IgD-negative memory B cell (primary cell): ENCODE measurements around the gene ADAMTS14. TPM values are rescaled to one million over a fixed set of nuclear protein-coding genes. Genes with fewer than 3 reads are reported as not detected.

Experiments used
- H3K27ac Mint-ChIP-seq, 3 donors: one replicate each; pipeline ENCODE4 v1.8.0; 2020 to 2022; ENCODE audit warnings: mild to moderate bottlenecking in 3 of 3, mixed read lengths in 3 of 3, moderate library complexity in 1 of 3
- H3K27me3 Mint-ChIP-seq: one replicate; pipeline ENCODE4 v1.8.0; 2021; ENCODE audit warnings: mixed read lengths
- H3K36me3 Mint-ChIP-seq: one replicate; pipeline ENCODE4 v1.8.0; 2020; ENCODE audit warnings: mild to moderate bottlenecking, mixed read lengths
- H3K4me1 Mint-ChIP-seq, 3 donors: one replicate each; pipeline ENCODE4 v1.8.0; 2020 to 2022; ENCODE audit warnings: mixed read lengths in 3 of 3, mild to moderate bottlenecking in 1 of 3
- H3K4me3 Mint-ChIP-seq, 4 donors: one replicate each; pipeline ENCODE4 v1.8.0; 2020 to 2022; ENCODE audit warnings: mild to moderate bottlenecking in 4 of 4, mixed read lengths in 4 of 4, moderate library complexity in 3 of 4
- H3K9me3 Mint-ChIP-seq, 3 donors: one replicate each; pipeline ENCODE4 v1.8.0; 2020 to 2021; ENCODE audit warnings: mixed read lengths in 3 of 3, mild to moderate bottlenecking in 1 of 3
- polyA plus RNA-seq: library from polyadenylated mRNA; unstranded; fragments of 300-500 nt; fragmentation: Illumina TruSeq; gene quantifications from one replicate; pipeline ENCODE4 v1.2.3, GENCODE V29; 2021

ADAMTS14 gene
- polyA plus RNA-seq, 1 donor from 2014 or later, result not detected

DNA sequence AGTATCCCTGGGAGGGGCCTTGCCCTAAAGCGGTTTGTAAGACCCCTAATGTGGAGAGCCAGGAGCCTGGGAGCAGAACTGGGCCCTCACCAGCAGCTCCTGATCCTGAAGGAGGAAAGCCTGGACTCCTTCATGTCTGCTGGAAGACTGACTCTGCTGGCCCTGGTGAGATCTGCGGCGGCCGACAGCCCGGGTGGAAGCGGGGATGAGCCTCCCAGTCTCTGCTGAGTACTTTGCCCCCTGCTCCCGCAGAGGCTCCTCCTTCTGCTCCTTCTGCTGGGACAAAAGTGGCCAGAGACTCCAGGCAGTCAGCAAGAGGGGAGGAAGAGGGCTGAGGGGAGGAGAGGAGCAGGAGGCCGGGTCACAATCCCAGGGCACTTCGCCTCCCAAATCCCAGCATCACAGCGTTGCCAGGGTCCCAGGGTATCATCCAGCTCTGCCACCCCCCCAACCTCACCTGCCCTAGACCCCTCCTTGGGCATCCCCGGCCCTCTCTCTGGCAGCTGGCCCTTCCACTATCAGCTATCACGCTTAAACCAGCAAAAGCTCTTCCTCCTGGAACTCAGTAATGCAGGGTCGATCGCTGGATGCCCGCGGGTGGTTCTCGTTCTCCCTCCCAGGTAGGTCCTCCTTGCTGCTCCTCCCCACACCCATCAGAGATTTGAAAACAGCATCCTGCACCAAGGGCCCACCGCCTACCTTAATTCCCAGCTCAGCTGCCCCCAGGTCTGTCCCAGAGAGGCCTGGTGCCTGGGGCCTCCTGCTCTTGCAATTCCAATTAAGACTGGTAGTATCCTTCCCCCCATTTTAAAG lies 105.0 kb downstream of the ADAMTS14 start:
- H3K4me1 Mint-ChIP-seq, result no peaks in the 10 kb centered on the region

DNA sequence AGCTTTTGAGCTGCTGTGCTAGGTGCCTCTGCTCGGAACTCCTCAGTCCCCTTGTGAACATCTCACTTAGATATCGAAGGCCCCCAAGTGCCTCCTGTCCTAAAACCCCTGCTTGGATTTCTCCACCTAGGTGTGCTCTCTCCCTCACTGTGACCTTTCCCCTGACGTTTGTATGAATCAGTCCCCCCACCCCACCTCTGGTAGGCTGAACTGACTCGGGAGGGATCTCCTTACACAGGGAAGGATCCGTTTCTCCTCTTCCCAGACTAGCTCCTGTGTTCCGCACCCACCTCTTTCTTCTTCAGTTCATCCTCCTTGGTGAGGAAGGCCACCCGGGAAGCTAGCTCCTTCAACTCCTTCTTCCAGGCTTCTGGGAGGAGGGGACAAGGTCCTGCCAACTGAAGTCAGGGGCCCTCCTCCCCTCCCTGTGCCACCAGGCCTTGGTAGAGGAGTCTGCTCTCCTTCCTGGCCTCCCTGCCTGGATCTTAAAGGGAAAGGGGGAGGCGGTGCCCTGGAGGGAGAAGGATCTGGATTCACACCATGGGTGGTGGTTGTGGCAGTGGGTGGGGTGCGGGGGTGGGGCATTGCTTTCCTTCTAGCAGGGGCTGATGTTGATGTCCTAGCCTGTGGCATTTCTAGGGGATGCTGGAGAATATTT lies 106.1 kb downstream of the ADAMTS14 start:
- H3K27ac Mint-ChIP-seq, result peak overlapping the region in 1 of 3 donors; percentile 58
- no peak overlapping the region for H3K4me3 Mint-ChIP-seq
- H3K9me3 Mint-ChIP-seq, result no peaks in the 10 kb centered on the region
- peaks cover 3% of the 10 kb centered on the region for H3K27me3 Mint-ChIP-seq
- H3K4me1 Mint-ChIP-seq, result no peaks in the 10 kb centered on the region
- H3K36me3 Mint-ChIP-seq, result no peaks in the 10 kb centered on the region

More for the DNA sequence above, 105.0 kb downstream of the ADAMTS14 start:
- no peaks in the 10 kb centered on the region for H3K36me3 Mint-ChIP-seq
- H3K9me3 Mint-ChIP-seq, result no peaks in the 10 kb centered on the region
- H3K4me3 Mint-ChIP-seq, result no peak overlapping the region
- peak overlapping the region in 1 of 3 donors; percentile 35 for H3K27ac Mint-ChIP-seq
- no peaks in the 10 kb centered on the region for H3K27me3 Mint-ChIP-seq

DNA sequence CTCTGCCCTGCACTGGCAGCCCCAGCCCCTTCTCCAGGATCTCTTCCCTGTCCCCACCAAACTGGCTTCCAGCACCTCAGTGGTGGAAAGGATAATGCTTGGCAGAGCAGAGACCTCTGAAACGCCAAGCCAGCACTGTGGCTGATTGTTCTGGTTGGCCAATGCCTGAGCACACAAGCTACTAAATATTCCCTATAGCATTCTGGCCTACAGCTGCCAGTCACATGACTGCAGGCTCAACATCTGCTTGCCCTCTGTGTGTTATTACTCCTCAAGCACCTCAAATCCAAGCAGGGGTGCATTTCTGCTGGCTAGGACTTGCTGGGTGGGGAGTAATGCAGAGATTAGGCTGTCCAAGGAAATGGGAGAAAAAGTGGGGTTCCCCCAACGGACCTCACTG lies 106.8 kb downstream of the ADAMTS14 start:
- Mint-ChIP-seq H3K27ac (no peak overlapping the region), H3K9me3 (no peaks in the 10 kb centered on the region), H3K27me3 (peaks cover 5% of the 10 kb centered on the region), H3K4me1 (no peaks in the 10 kb centered on the region), H3K4me3 (no peak overlapping the region), H3K36me3 (no peaks in the 10 kb centered on the region)

DNA sequence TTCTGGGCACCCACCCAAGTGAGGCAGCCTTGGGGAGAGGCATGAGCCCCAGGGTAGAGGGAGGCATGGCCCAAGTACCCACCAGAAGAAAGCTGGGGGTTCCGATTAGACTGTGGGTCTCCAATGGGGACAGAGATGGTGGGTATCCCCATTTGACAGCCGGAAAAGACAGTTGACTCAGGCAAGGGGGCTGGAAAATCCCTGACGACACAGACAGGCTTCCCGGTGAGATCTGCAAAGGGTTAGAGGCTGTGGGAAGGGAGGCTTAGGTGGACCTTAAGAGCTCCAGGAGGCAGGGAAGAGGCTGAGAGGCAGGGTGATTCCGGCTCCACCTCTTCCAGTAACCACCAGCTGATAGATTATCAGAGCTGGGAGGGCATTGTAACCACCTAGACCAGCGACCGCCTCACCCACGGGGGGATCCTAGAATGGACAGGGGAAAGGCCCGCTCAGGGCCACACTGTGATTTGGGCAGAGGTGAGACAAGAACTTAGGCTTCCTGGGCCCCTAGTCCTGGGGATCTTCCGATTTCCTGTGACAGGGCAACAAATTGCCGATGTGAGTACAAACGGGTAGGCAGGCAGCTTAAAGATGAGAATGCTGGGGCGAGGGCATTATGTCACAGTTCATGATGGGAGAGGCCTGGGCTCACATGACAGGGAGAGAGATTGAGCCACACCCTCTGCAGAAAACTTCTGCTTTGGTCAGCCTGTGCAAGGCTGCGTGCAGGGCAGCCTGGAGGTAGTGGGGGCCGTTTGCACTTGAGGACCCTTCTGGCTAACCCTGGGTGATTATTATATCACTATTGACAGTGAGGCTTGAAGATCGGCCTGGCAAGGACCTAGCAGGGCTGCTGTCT lies 107.4 kb downstream of the ADAMTS14 start:
- Mint-ChIP-seq H3K4me1 (no peaks in the 10 kb centered on the region), H3K4me3 (no peak overlapping the region), H3K27ac (no peak overlapping the region), H3K27me3 (peaks cover 6% of the 10 kb centered on the region), H3K9me3 (no peaks in the 10 kb centered on the region), H3K36me3 (no peaks in the 10 kb centered on the region)

DNA sequence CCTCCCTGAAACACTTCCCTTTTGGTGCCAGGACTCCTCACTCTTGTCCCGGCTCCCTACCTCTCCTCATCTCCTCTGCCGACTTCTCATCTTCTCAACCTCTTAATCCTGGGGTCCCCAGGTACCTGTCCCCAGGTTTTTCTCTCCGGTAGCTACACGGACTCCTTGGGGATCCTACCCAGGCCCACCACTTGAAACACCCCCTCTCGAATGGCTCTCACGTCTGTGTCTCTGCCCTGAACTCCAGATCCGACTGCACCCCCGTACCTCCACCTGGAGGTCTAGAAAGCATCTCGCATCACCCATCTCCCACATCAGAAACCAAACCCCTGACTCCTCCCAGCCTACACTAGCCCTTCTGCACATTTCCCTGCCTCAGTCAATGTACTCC lies 108.1 kb downstream of the ADAMTS14 start:
- no peak overlapping the region for H3K4me3 Mint-ChIP-seq
- H3K9me3 Mint-ChIP-seq, result no peaks in the 10 kb centered on the region
- H3K36me3 Mint-ChIP-seq, result no peaks in the 10 kb centered on the region
- H3K4me1 Mint-ChIP-seq, result no peaks in the 10 kb centered on the region
- no peak overlapping the region for H3K27ac Mint-ChIP-seq
- H3K27me3 Mint-ChIP-seq, result peaks cover 8% of the 10 kb centered on the region

DNA sequence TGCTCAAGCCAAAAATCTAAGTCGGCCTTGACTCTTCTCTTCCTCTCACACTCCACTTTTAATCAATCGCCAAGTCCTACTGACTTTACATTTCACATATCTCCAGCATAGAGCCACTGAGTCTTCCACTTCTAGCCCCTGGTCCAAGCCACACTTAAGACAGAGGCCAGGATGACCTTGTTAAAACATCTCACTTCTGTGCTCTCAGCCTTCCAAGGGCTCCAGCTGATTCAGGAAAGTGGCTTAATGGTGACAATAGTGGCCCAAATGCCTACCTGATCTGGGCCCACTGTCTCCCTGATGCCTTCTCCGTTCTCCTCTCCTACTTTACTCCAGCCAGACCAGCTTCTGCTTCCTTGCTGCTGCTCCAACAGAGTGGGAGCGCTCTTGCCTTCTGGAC lies 108.5 kb downstream of the ADAMTS14 start:
- H3K4me3 Mint-ChIP-seq, result no peak overlapping the region

DNA sequence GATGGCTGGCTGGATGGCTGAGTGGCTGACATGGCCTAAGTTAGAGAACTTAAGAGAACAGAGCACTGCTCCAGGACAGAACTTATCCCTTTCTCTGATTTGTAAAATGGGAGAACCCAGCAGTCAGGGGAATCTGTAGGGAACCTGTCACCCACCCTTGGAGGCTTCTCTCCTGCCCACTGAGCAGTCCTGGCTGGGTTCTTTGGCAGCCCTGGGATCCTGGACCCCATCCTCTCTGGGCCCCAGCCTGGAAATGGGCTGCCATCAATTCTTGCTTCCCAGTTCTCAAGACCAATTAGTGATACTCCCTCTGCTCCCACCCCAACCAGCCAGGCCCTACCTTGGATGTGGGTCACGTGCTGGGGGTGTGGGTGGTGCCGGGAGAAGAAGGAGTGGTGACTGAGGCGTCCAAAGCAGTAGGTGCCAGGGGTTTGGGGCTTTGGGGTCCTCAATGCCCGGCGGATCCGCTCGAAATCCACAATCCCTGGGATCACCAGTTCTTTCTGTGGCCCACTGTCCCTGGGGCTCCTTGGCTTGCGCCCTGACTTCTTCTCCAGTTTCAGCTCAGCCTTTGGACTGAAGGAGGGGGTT lies 109.2 kb downstream of the ADAMTS14 start:
- peaks cover 8% of the 10 kb centered on the region for H3K27me3 Mint-ChIP-seq
- no peaks in the 10 kb centered on the region for H3K9me3 Mint-ChIP-seq
- no peaks in the 10 kb centered on the region for H3K4me1 Mint-ChIP-seq
- H3K36me3 Mint-ChIP-seq, result no peaks in the 10 kb centered on the region
- H3K27ac Mint-ChIP-seq, result peak overlapping the region in 1 of 3 donors; percentile 6
- no peak overlapping the region for H3K4me3 Mint-ChIP-seq

More for the DNA sequence above, 108.5 kb downstream of the ADAMTS14 start:
- no peaks in the 10 kb centered on the region for H3K36me3 Mint-ChIP-seq
- H3K9me3 Mint-ChIP-seq, result no peaks in the 10 kb centered on the region
- no peaks in the 10 kb centered on the region for H3K4me1 Mint-ChIP-seq
- H3K27me3 Mint-ChIP-seq, result peaks cover 8% of the 10 kb centered on the region
- peak overlapping the region in 1 of 3 donors; percentile 6 for H3K27ac Mint-ChIP-seq

DNA sequence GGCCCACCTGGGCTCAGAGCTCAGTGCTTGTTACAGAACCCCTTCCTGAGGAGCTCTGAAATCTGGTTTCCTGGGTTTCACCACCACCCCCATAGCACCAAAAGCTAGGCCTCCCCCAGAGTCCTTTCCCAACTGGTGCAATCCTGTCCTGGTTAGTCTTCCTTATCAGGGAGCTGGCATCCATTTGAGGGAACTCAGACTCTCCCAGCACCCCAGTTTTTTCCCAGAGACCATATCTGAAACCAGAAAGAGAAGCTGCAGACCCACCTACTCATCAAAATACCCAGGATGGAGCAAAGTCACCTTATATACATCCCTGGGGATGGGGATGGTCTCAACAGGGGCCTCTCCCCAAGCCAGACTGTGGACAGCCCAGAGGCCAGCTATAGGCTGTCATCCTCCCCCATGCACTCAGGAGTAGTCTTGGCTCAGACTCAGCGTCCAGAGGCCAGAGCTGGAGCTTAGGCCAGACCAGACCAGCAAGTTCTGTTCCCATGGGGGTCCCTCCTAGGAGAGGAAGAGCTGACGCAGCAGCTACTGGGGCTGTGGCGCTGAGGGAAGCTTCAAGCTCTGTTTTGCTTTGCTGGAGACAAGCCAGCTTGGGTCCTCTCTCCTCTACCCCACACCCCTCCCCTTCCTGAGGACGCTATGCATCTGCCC lies 109.9 kb downstream of the ADAMTS14 start:
- H3K27me3 Mint-ChIP-seq, result peaks cover 8% of the 10 kb centered on the region
- no peaks in the 10 kb centered on the region for H3K36me3 Mint-ChIP-seq
- no peak overlapping the region for H3K4me3 Mint-ChIP-seq
- no peaks in the 10 kb centered on the region for H3K4me1 Mint-ChIP-seq
- H3K27ac Mint-ChIP-seq, result peak overlapping the region in 1 of 3 donors; percentile 1
- no peaks in the 10 kb centered on the region for H3K9me3 Mint-ChIP-seq

DNA sequence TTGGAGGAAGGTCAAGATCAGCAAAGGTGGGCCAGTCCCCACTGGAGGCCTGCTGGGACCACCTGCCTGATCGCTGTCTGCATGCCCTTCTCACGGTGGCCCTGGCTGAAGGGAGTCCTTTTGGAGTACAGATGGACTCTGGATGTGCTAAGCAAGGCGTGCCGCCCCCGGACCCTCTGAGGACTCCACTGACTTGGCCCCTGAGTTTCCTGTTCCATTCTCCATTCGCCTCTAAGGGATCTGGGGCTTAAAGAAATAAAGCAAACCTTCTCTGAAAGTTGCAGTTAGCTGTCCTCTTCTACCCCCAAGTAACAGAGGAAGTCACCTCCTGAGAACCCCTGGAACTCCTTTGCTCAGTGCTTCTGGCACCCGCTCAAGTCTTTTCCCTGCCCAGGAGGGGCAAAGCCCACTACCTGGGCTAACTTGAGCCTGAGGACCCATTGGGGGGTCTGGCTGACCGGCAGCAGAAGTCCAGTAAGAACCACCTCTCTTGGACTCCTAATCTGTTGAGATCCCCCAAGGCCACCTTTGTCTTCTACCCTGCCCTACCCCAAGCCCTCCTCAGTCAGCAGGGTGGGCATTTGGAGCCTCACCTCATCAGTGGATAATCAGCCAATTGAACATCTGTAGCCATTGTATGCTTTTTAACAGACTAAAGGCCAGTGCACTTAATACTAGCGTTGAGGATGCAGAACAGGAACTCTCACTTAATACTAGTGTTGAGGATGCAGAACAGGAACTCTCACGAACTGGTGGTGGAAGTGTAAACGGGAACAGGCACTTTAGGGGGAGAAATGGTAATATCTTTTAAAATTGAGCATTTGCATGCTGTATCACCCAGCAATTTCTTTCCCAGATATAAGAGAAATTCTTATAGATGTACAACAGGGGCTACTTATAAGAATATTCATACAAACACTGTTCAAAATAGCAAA lies 110.7 kb downstream of the ADAMTS14 start:
- H3K9me3 Mint-ChIP-seq, result no peaks in the 10 kb centered on the region
- H3K27me3 Mint-ChIP-seq, result peaks cover 8% of the 10 kb centered on the region
- H3K4me3 Mint-ChIP-seq, result no peak overlapping the region
- H3K27ac Mint-ChIP-seq, result peak overlapping the region in 1 of 3 donors; percentile 1
- H3K4me1 Mint-ChIP-seq, result no peaks in the 10 kb centered on the region
- H3K36me3 Mint-ChIP-seq, result no peaks in the 10 kb centered on the region

DNA sequence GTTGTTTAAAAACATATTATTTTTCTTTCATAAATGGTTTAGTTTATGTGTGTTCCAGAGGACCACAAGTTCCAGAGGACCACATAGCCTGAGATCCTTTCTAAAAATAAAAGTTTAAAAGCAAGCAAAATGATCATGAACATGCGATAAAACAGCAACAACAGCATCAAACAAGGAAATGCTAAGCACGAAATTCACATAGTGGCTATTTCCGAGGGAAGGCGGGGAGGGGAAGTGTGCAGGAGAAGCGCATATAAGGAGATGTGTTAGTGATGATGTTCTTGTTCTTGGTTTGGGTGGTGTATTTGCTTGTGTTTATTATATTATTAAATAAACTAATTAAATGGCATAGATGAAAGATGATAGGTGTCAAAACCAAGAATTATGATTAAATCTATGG lies 111.7 kb downstream of the ADAMTS14 start:
- H3K4me3 Mint-ChIP-seq, result no peak overlapping the region
- no peaks in the 10 kb centered on the region for H3K36me3 Mint-ChIP-seq
- peaks cover 10% of the 10 kb centered on the region for H3K27me3 Mint-ChIP-seq
- no peaks in the 10 kb centered on the region for H3K4me1 Mint-ChIP-seq
- no peak overlapping the region for H3K27ac Mint-ChIP-seq
- H3K9me3 Mint-ChIP-seq, result no peaks in the 10 kb centered on the region

DNA sequence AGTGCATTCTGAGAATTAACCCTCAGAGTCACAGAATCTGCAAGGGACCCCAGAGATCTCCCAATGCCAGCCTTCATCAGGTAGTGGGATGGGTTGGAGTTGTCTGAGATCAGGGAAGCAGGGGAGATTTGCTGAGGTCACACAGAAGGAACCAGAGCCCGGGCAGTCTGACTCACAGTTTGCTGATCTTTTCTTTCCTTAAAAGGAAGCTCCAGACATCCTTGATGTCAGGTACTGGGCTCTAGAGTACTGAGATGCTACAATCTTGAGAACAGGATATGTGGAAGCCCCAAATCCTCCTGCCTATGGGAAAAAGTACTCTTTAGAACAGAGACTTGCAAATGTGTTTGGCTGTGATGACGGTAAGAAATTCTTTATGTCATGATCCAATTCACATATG lies 112.2 kb downstream of the ADAMTS14 start:
- H3K27ac Mint-ChIP-seq, result no peak overlapping the region
- H3K4me1 Mint-ChIP-seq, result no peaks in the 10 kb centered on the region
- peaks cover 12% of the 10 kb centered on the region for H3K27me3 Mint-ChIP-seq
- H3K9me3 Mint-ChIP-seq, result no peaks in the 10 kb centered on the region
- H3K36me3 Mint-ChIP-seq, result no peaks in the 10 kb centered on the region
- no peak overlapping the region for H3K4me3 Mint-ChIP-seq

DNA sequence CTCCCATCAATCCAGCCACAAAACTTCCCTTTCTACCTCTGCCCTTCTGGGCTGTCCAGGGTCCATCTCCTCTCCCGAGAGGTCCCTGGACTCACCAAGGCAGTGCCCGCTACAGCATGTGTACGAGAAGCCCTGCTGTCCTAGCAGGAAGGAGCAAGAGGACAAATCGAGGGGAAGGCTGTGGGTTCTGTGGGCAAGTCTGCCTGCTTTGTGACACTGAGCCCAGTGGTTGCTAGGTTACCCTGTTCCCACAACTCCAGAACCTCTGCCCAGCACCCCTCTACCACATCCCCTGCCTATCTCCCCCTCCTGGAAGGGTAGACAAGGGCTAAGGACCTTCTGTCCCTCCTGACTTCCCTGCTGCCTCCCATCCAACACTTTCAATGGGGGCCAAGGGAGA lies 112.9 kb downstream of the ADAMTS14 start, which contains the start of gene TBATA:
Gene TBATA (minus strand): TSS at position 188 of the 400 bp plus-strand sequence. CDS start 1,998 bp downstream, outside the sequence.
- no peaks in the 10 kb centered on the region for H3K9me3 Mint-ChIP-seq
- H3K27me3 Mint-ChIP-seq, result peaks cover 12% of the 10 kb centered on the region
- H3K36me3 Mint-ChIP-seq, result no peaks in the 10 kb centered on the region
- H3K4me1 Mint-ChIP-seq, result no peaks in the 10 kb centered on the region
- no peak within 1 kb of the TSS for H3K27ac Mint-ChIP-seq
- no peak within 1 kb of the TSS for H3K4me3 Mint-ChIP-seq

DNA sequence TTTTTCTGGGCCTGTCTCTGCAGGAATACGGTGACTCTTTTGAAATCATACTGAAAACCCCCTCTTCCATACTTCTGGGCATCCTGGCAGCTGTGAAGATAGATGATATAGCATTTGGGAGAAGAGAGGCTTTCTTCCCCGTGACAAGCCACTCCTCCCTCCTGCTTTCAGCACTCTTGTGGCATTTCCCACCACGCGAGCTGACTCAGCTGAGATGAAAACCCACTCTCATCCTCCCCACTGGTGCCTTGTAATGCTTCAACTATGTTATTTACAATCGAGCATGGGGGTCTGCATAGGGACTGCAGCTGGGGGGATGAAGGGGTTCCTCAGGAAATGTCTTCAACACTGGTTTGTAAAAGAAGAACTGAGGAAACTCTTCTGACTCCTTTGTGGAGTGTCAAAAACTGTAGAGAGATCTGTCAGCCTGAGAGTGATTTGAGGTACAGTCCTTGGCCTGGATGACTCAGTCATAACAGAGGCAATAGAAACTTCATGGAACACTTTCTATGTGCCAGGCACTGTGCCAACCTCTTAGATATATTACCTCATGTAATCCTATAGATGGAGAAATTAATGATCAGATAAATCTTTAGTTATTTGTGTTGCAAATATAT lies 114.6 kb downstream of the ADAMTS14 start:
- H3K27ac Mint-ChIP-seq, result no peak overlapping the region
- H3K36me3 Mint-ChIP-seq, result no peaks in the 10 kb centered on the region
- H3K4me3 Mint-ChIP-seq, result no peak overlapping the region
- no peaks in the 10 kb centered on the region for H3K4me1 Mint-ChIP-seq
- no peaks in the 10 kb centered on the region for H3K9me3 Mint-ChIP-seq
- peaks cover 15% of the 10 kb centered on the region for H3K27me3 Mint-ChIP-seq
